NCI-H526 treated with DMSO at 0.1 percent for 48 hours (cell line): ENCODE measurements around the gene NDUFA13.
A peak's percentile ranks its signal among the peaks of the same experiment; 100 is the strongest.

Experiments
- DNase-seq: peaks from one replicate; lab custom pipeline; 2025; lab: John Stamatoyannopoulos, UW

NDUFA13 gene

DNA sequence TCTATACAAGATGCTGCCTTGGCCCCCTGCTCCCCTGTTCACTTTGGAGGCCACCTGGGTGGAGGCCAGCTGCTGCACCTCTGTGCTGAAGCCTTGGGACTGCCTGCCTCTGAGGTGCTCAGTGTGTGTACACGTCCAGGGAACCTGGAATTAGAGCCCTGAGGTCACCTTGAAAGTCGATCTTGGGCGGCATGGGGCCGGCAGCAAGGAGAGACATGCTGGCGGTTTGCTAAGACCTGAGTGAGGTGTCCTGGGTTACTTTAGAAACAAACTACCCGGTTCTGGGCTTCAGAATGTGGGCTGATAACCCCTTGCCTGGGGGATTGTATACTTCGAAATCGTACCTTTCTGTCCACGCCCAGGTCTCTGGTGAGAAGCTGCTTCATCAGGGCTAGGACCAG is 26.2 kb upstream of the NDUFA13 start:
- DNase-seq, result no peak

DNA sequence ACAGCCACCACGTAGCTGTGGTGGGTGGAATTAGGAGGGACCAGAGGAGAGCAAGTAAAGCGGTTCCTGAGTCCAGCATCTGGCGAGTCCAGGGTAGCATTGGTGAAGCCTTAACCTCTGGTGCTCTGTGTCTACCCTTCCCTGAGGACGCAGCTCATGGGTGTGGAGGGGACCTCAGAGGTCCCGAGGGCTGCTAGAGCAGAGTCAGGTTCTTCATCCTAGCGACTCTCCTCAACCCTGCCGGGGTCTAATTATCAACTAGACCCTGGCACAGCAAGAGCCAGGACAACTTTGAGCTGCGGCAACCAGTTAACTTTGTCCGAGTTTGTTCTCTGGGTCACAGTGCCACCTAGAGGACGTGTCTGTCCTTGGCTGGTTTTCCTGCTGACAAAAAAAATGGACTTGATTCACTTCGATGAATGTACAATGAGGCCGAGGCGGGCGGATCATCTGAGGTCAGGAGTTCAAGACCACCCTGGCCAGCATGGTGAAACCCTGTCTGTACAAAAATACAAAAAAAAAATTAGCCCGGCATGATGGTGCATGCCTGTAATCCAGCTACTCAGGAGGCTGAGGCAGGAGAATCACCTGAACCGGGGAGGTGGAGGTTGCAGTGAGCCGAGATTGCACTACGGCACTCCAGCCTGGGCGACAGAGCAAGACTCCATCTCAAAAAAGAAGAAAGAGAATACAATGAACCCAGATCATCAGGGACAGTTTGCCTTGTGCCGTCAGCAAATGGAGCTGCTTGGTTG is 25.6 kb upstream of the NDUFA13 start:
- DNase-seq, result peak; percentile 1

DNA sequence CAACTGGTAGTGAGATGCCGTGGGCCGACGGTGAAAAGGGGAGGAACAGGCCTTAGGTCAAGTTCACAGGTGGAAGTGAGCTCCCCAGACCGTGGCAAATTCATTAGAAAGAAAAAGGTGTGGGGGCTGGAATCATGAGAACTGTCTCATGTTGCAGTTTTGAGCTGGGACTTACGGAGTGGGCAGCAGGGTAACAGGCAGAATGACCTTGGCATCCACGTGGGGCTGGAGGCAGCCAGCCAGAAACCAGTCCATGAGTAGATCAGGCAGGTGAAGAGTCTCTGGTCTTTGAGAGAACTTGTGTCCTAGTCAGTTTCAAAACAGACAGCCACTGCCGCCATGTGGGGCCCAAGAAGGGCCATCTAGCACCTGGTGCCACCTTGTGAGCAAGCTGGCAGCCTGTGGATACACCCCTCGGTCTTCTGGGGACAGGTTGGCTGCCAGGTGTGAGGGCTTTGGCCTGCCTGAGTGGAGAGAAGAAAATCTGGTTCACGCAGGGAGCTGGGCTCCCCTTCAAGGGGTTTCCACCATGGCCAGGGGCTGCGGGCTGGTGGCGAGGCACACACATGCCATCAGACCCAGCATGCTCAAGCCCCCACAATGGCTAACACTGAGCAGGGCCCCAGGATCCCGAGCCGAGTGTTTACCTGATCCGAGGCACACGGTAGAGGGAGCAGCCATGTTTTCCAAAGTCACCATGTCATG is 24.6 kb upstream of the NDUFA13 start:
- DNase-seq, result no peak

DNA sequence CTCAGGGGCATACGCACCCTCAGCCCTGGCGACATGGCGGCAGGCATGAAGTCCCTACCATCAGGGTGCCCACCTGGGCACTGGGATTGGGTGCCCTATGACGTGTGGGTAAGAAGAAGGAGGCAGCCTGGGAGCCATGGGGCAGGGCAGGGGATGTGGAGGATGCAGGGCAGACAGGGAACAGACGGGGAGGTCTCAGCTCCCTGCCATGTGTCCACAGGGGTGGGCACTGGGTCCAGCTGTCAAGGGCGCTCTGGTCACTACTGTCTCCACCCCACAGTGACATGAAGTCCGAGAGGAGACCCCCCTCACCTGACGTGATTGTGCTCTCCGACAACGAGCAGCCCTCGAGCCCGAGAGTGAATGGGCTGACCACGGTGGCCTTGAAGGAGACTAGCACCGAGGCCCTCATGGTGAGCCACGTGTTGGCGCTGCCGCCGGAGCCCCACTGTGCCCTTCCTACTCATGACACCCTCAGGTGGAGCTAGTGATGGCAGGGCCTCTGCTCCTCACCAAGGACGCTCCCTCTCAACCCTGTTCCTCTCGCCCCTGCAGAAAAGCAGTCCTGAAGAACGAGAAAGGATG is 23.9 kb upstream of the NDUFA13 start:
- DNase-seq, result no peak

GRCh38 chr19:19493841-19494546 is 22.0 kb upstream of the NDUFA13 start:
- no peak for DNase-seq

- DNase-seq, result no peak
Measured at GRCh38 chr19:19495614-19496603, 20.1 kb upstream of the NDUFA13 start.

DNA sequence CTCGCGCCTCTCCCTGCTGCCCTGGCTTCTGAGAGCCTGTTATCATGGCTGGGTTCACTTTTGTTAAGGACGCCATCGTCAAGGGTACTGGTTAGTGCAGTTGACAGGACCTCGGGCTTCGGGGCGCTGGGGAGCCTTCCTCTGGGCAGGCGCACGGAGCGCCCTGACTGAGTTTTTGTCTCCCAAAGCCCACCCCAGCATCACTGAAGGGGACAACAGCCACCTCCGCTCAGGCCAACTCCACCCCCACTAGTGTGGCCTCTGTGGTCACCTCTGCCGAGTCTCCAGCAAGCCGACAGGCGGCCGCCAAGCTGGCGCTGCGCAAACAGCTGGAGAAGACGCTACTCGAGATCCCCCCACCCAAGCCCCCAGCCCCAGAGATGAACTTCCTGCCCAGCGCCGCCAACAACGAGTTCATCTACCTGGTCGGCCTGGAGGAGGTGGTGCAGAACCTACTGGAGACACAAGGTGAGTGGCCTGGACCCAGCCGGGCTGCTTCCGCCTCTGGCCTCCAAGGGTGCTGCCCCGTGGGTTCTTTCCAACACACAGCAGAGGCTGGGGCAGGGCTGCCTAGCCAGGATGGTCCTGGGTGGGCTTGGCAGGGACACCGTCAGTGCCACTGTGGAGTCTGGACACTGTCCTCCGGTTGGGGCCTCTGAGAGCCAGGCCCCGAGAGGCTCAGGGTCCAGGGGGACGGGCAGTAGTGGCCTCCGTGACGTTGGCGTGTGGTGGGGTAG is 17.6 kb upstream of the NDUFA13 start:
- DNase-seq, result no peak

DNA sequence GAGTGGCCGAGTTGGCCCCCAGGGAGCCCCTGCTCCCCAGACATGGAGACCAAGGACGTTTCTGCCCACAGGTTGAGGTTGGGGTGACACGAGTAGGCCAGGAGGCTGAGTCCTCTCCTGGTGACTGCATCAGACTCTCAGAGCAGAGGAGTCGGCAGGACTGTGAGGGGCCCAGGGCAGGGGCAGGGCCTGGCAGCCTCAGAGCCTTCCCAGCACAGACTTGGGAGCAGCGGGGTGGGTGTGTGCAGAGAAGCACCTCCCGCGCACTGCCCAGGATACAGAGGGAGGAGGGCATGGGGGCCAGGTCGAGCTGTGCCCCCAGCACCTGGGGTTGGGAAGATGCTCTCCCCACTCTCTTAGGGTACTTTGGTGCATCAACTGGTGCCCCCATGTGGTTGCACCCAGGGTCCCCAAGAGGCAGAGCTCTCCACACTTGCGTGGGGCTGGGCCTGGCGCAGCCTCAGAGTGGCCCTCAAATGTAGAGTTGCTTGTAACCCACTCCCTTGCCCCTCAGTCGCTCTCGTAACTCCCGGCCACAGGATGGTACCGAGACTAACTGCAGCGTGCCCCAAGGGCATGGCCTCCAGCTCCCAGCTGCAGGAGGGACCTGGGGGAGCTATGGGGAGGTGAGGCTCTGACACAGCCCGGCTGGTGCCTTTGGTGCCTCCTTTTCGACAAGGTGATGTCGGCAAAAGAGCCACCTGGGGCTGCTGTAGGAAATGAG is 16.6 kb upstream of the NDUFA13 start:
- DNase-seq, result no peak

GRCh38 chr19:19500975-19501644 is 14.9 kb upstream of the NDUFA13 start:
- no peak for DNase-seq

GRCh38 chr19:19501798-19502197 is 14.2 kb upstream of the NDUFA13 start:
- no peak for DNase-seq

GRCh38 chr19:19502281-19502680 is 13.7 kb upstream of the NDUFA13 start:
- no peak for DNase-seq

DNA sequence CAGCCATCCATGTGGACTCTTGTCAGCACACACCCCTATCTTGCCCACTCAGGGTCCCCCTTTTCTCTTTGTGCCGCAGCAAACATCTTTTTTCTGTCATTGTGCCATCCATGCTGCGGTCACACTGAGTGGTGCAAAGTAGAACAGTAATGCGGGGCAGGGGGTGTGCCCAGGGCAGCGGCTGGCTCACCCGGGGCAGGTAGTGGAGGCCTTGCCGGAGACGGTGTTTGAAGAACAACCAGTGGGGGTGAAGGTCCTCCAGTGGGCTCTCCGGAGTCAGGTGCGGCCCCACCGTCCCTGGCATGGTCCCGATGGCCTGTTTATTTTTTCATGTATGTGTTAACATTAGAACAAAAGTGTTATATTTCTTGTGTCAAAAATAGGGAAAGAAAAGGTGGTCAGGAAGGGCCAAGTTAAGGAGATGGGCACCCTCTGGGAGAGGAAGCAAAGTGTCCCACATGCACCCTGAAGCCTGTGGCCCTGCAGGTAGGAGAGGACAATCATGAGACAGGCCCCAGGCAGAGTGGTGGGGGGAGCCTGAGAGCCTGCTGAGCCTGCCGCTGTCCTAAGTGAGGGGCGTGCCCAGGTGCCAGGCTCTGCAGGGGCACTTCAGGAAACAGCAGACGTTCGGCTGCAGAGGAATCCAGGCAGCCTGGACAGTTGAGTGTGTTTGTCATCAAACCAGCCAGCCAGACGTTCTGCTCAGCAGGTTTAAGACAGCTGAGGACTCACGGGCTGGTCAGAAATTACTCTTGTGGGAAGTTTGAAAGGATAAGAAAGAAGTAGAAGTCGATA is 13.0 kb upstream of the NDUFA13 start:
- DNase-seq, result no peak

- no peak for DNase-seq
Measured at GRCh38 chr19:19504754-19505668, 11.0 kb upstream of the NDUFA13 start.

GRCh38 chr19:19505669-19506326 is 10.2 kb upstream of the NDUFA13 start:
- no peak for DNase-seq

DNA sequence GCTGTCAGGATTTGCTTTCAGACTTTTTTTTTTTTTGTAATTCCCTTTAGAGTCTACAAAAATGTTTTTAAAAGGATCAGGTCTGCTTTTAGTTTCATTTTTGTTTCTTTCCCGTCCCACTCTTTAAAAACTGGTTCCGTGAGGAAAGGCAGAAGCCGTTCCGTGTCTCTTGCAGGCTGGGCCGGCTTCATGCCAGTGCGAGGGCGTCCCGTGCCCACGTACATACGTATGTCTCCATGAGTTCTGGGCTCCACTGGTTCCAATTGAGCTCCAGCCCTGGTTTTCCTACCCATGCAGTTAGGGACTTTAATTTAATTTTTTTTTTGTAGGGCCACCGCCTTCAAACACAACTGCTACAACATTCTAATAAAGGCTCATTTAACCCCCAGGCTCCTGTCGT is 9.4 kb upstream of the NDUFA13 start:
- DNase-seq, result no peak

- no peak for DNase-seq
Measured at GRCh38 chr19:19507354-19507753, 8.7 kb upstream of the NDUFA13 start.

DNA sequence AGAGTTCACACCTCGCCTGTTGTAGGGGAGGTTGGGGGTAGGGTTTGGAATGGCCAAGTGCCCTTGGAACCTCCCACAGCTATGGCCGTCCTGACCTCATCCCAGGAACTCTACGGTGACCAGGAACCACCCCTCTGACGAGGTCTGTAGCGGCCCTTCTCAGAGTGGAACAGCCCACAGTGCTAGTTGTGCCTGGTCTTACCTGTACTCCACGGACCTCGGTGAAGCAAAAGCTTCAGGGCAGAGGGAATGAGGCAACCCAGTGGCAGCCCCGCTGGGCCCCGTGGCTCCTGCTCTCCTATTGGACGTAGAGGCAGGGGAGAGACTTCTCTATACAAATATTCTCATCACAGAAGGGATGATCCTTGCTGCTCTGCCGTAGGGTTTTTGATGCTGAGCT is 7.8 kb upstream of the NDUFA13 start:
- DNase-seq, result no peak
